ENCODE results near the gene FOXG1. TPM values are rescaled to one million over a fixed set of nuclear protein-coding genes. Genes with fewer than 3 reads are reported as not detected.

Gene FOXG1
- total RNA-seq, 1 experiment from 2014 or later: 0.03 TPM

- H3K9me3 ChIP-seq: no peaks in the 10 kb centered on the region
- H3K4me3 ChIP-seq: no peak overlapping the region
- H3K36me3 ChIP-seq: no peaks in the 10 kb centered on the region
- no peak for DNase-seq
- H3K27me3 ChIP-seq: no peaks in the 10 kb centered on the region
These were observed 3.5 kb downstream of the FOXG1 start for GRCh38 chr14:28770061-28770460.

DNA sequence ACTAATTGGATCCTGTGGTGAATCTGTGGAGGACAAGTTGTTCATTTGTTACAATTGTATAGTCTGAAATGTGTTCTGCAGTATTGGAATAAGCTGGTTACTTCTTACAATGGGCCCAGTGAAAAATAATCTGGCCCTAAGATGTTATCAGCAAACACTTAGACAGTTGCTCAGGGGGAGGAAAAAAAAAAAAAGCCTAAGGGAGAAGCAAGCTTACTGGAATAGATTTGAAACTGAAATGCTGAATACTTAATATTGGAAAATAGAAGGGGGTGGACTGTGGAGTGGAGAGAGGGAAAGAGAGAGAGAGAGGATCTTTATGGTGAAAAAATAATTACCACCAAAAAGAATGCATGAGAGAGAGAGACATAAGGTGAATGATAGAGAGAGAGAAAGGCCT lies 4.0 kb downstream of the FOXG1 start:
- no peaks in the 10 kb centered on the region for H3K36me3 ChIP-seq
- H3K9me3 ChIP-seq: no peaks in the 10 kb centered on the region
- H3K27me3 ChIP-seq: no peaks in the 10 kb centered on the region
- DNase-seq: no peak
- no peak overlapping the region for H3K4me3 ChIP-seq

- no peaks in the 10 kb centered on the region for H3K27me3 ChIP-seq
- H3K4me3 ChIP-seq: no peak overlapping the region
- no peaks in the 10 kb centered on the region for H3K36me3 ChIP-seq
- no peaks in the 10 kb centered on the region for H3K9me3 ChIP-seq
- DNase-seq: no peak
These were observed 4.6 kb downstream of the FOXG1 start for GRCh38 chr14:28771168-28771567.

GRCh38 chr14:28772613-28773012 lies 6.0 kb downstream of the FOXG1 start:
- no peaks in the 10 kb centered on the region for H3K36me3 ChIP-seq
- DNase-seq: no peak
- no peak overlapping the region for H3K4me3 ChIP-seq
- H3K27me3 ChIP-seq: no peaks in the 10 kb centered on the region
- no peaks in the 10 kb centered on the region for H3K9me3 ChIP-seq

DNA sequence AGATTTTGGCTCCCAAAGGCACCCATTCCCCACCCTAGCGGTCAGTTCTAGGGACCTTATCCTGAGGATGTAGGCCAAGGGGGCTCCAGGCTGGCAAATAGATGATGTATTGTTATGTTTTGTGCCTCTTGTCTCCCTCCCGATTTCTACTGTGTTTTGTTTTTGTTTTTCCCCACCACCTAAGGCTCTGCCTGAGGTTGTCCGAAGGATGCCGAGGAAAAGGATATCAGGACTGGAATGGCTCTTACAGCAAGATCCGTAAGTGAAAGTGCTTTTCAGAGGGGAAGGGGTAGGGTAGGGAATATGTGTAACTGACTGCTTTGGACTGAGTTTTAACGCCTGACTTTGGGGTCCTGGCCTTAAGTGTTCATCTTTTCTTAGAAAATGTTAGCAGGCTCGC lies 6.6 kb downstream of the FOXG1 start:
- Histone ChIP-seq H3K4me3 (no peak overlapping the region), H3K27me3 (no peaks in the 10 kb centered on the region), H3K36me3 (no peaks in the 10 kb centered on the region), H3K9me3 (no peaks in the 10 kb centered on the region)
- no peak for DNase-seq

DNA sequence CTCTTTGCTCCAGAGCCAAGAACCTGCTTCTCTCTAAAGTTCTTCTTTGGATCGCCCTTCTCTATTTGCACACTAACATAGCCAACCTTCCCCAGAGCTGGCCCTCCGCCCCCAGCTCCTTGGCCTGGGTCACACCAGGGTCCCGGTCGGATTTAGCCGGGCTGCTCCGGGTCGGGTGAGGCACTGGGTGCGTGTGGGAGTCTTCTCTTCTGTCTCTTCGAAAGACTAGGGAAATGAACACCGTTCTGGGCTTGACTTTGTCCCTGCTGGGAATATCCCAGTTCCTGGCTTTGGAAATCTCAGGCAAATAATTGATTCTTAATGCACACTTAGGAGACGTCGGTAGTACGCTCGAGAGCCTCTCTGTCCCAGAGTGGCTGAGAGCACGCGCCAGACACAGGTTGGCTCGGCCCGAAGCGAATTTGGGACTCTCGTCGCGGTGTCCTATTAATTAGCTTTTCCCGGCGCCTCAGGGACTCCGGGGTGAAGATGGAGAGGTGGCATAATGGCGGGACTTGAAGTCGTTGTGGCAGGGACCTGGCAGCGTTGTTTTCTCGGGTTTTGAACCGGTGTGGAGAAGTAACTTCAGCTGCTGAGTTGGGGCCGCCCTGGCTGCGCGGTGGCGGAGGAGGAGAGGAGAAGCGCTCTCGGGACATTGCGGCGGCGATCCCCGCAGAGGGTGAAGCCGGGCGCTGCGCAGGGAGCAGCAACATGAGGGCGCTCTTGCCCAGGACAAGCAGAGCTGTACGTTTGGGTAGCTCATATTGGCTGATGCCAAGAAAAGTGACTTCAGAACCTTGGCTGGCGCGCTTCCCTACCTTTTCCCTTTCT lies 7.5 kb downstream of the FOXG1 start:
- peak overlapping the region; percentile 15; the same call in 1 of the 2 replicates for H3K4me3 ChIP-seq
- peaks cover 4% of the 10 kb centered on the region; the same call in 1 of the 2 replicates for H3K27me3 ChIP-seq
- peak; percentile 43 for DNase-seq
- no peaks in the 10 kb centered on the region for H3K36me3 ChIP-seq
- H3K9me3 ChIP-seq: no peaks in the 10 kb centered on the region

- DNase-seq: no peak
- Histone ChIP-seq H3K9me3 (no peaks in the 10 kb centered on the region), H3K36me3 (no peaks in the 10 kb centered on the region), H3K4me3 (peak overlapping the region; percentile 15; the same call in 1 of the 2 replicates), H3K27me3 (peaks cover 4% of the 10 kb centered on the region; the same call in 1 of the 2 replicates)
These were observed 8.5 kb downstream of the FOXG1 start for GRCh38 chr14:28774764-28775735.

DNA sequence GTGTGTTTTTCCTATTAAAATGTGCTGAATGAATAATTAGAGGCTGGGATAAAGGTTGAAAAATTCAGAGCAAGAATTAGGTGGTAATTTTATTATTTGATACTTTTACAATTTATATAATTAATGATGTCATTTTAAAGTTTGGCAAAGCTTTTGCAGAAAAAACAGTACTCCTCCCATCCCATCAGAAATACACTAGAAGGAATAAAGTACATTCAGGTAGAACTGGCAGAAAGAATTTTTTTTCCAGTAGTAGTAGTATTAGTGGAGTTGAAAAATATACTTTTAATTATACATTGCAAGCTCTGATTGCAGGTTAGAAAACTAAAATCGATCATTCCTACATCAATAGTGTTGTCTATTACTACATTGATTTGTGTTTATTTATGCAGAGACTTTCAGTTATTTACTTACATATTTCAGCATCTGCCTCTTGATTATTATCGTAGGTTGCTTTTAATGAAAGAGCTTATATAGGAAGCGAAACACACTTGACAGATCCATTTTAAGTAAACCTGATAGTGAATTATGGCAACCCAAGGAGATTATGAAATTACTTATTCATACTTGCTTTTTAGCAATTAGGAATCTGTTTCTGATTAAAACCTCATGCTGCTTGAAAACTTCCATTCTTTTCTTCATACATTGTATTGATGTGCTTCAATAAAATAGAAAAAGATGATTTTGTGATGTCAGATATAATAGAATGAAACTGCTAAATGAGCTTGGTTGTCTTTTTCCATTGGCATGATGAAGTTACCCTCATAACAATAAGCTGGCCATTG lies 10.1 kb downstream of the FOXG1 start:
- H3K36me3 ChIP-seq: no peaks in the 10 kb centered on the region
- no peak overlapping the region for H3K4me3 ChIP-seq
- H3K9me3 ChIP-seq: no peaks in the 10 kb centered on the region
- DNase-seq: no peak
- peaks cover 4% of the 10 kb centered on the region; the same call in 1 of the 2 replicates for H3K27me3 ChIP-seq

GRCh38 chr14:28777471-28778137 lies 11.0 kb downstream of the FOXG1 start:
- peaks cover 4% of the 10 kb centered on the region; the same call in 1 of the 2 replicates for H3K27me3 ChIP-seq
- no peaks in the 10 kb centered on the region for H3K36me3 ChIP-seq
- no peak overlapping the region for H3K4me3 ChIP-seq
- DNase-seq: no peak
- H3K9me3 ChIP-seq: no peaks in the 10 kb centered on the region

- H3K4me3 ChIP-seq: no peak overlapping the region
- H3K36me3 ChIP-seq: no peaks in the 10 kb centered on the region
- peaks cover 4% of the 10 kb centered on the region; the same call in 1 of the 2 replicates for H3K27me3 ChIP-seq
- DNase-seq: no peak
- no peaks in the 10 kb centered on the region for H3K9me3 ChIP-seq
These were observed 11.8 kb downstream of the FOXG1 start for GRCh38 chr14:28778138-28779117.

DNA sequence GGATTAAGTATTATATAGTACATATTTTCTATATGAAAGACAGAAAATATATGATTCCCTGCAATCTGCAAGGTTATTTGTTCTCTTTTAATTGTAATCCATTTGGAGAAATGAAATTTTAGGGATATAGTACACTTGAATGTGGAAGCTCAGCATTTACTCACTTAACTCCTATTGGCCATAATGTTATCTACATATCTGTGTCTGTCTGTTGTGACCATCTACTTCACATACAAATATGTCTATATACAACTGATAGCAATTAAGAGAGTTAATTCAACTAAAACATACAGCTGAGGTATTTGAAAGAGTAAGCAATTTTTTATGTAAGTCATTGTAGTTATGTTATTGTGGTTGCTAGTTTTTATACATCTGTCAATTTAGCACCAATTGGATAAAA lies 12.9 kb downstream of the FOXG1 start:
- Histone ChIP-seq H3K36me3 (no peaks in the 10 kb centered on the region), H3K27me3 (peaks cover 4% of the 10 kb centered on the region; the same call in 1 of the 2 replicates), H3K4me3 (no peak overlapping the region), H3K9me3 (no peaks in the 10 kb centered on the region)
- DNase-seq: no peak

- Histone ChIP-seq H3K4me3 (no peak overlapping the region), H3K9me3 (no peaks in the 10 kb centered on the region), H3K27me3 (peaks cover 4% of the 10 kb centered on the region; the same call in 1 of the 2 replicates), H3K36me3 (no peaks in the 10 kb centered on the region)
- DNase-seq: peak; percentile 30
These were observed 14.5 kb downstream of the FOXG1 start for GRCh38 chr14:28780843-28781820.

- no peaks in the 10 kb centered on the region for H3K9me3 ChIP-seq
- no peaks in the 10 kb centered on the region for H3K36me3 ChIP-seq
- no peak overlapping the region for H3K4me3 ChIP-seq
- peaks cover 4% of the 10 kb centered on the region; the same call in 1 of the 2 replicates for H3K27me3 ChIP-seq
- no peak for DNase-seq
These were observed 15.7 kb downstream of the FOXG1 start for GRCh38 chr14:28782301-28782700.

DNA sequence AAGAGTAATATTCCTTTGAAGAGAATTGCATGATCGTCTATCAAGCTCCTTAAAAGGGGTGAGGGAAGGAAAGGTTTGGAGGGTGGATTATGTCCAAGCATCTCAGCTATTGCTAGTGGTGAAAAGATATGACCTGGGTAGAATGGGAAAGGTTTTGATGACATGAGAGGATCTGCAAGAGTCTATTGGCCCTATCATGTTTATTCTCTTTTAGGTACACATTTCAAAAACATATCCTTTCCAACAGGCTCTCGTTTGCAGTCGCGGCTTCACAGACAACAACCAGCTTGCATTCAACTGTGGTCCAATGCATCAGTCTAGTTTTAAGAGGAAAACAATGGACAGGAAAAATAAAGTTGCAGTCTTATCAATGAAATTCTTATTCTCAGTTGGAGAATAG lies 17.1 kb downstream of the FOXG1 start:
- H3K27me3 ChIP-seq: peaks cover 2% of the 10 kb centered on the region; the same call in 1 of the 2 replicates
- no peaks in the 10 kb centered on the region for H3K36me3 ChIP-seq
- DNase-seq: no peak
- no peaks in the 10 kb centered on the region for H3K9me3 ChIP-seq
- peak overlapping the region; percentile 40 for H3K4me3 ChIP-seq
